ENCODE results near the gene LRP5.

LRP5 gene

GRCh38 chr11:68331338-68331947 lies 19.1 kb downstream of the LRP5 start:
- peaks cover 8% of the 10 kb centered on the region for H3K27me3 ChIP-seq
- TF ChIP-seq, protein P1, sequence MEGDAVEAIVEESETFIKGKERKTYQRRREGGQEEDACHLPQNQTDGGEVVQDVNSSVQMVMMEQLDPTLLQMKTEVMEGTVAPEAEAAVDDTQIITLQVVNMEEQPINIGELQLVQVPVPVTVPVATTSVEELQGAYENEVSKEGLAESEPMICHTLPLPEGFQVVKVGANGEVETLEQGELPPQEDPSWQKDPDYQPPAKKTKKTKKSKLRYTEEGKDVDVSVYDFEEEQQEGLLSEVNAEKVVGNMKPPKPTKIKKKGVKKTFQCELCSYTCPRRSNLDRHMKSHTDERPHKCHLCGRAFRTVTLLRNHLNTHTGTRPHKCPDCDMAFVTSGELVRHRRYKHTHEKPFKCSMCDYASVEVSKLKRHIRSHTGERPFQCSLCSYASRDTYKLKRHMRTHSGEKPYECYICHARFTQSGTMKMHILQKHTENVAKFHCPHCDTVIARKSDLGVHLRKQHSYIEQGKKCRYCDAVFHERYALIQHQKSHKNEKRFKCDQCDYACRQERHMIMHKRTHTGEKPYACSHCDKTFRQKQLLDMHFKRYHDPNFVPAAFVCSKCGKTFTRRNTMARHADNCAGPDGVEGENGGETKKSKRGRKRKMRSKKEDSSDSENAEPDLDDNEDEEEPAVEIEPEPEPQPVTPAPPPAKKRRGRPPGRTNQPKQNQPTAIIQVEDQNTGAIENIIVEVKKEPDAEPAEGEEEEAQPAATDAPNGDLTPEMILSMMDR (IDR thresholded peaks at IDR 0.05) = no peak
- H3K4me1 ChIP-seq (ENCODE audit: control insufficient read depth in 1 of 2, insufficient read depth in 1 of 2, low read depth in 1 of 2, low read length in 1 of 2) = peaks cover 33 to 37% of the 10 kb centered on the region in 2 experiments
- H3K27ac ChIP-seq = no peak overlapping the region
- no peaks in the 10 kb centered on the region for H3K9me3 ChIP-seq
- H3K36me3 ChIP-seq = no peaks in the 10 kb centered on the region
- H3K4me3 ChIP-seq (ENCODE audit: low read depth in 1 of 2, low read length in 1 of 2) = peak overlapping the region in 1 of 2 experiments; percentile 5

DNA sequence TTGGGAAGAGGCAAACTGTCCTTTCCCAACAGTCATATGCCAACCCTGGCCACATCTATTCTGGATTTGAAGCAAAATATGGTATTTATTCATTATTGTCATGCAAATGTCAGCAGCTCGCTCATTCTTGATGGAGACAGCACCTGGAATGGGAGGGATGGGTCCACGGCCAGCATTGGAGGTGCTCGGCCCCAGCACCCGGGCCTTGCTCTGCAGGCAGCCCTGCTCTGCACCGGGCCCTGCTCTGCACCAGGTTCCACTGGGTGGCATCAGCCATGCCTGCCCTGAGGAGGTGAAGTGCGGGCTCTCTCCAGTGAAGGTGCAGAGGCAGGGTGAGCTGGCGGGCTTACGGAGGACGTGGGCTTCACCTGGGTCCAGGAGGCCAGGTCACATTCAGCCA lies 19.8 kb downstream of the LRP5 start:
- Histone ChIP-seq H3K4me1 (ENCODE audit: control insufficient read depth in 1 of 2, insufficient read depth in 1 of 2, low read depth in 1 of 2, low read length in 1 of 2) (peaks cover 38 to 39% of the 10 kb centered on the region in 2 experiments), H3K9me3 (no peaks in the 10 kb centered on the region), H3K36me3 (no peaks in the 10 kb centered on the region), H3K27ac (no peak overlapping the region), H3K27me3 (peaks cover 8% of the 10 kb centered on the region), H3K4me3 (ENCODE audit: low read depth in 1 of 2, low read length in 1 of 2) (no peak overlapping the region)
- TF ChIP-seq, protein P1 (IDR thresholded peaks at IDR 0.05) = no peak

DNA sequence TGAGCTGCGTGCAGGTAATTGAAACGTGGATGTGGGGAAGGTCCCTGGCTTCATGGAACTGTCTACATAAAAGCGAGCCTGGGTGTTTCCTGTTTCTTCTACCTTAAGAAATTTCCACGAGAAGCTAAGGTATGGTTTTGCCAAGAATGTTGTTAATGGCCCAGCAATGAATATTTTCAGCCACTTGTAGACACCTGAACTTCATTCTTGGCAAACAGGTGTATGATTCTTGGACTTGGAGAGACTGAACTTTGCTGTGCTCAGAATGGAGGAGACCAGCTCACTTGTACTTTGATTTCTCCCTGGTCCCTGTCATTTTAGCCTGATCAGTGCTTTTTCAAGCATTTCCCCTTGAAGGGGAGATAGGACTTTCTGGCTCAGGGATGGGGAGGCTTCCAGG lies 20.8 kb downstream of the LRP5 start:
- H3K9me3 ChIP-seq = no peaks in the 10 kb centered on the region
- H3K27me3 ChIP-seq = peaks cover 8% of the 10 kb centered on the region
- TF ChIP-seq, protein P1 (IDR thresholded peaks at IDR 0.05) = no peak
- no peak overlapping the region for H3K4me3 ChIP-seq (ENCODE audit: low read depth in 1 of 2, low read length in 1 of 2)
- no peak overlapping the region for H3K27ac ChIP-seq
- no peaks in the 10 kb centered on the region for H3K36me3 ChIP-seq
- H3K4me1 ChIP-seq (ENCODE audit: control insufficient read depth in 1 of 2, insufficient read depth in 1 of 2, low read depth in 1 of 2, low read length in 1 of 2) = peaks cover 31 to 34% of the 10 kb centered on the region in 2 experiments

DNA sequence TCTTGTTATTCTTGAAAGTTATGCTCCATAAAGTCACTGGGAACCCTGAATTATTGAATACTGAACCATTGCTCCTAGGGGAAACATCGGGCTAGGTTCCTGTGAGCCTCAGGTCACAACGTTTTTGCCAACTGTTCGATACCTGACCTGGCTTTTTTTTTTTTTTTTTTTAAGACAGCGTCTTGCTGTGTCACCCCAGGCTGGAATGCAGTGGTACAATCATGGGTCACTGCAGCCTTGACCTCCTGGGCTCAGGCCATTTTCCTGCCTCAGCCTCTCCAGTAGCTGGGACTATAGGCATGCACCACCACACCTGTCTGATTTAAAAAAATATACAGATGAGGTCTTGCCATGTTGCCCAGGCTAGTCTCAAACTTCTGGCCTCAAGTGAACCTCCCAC lies 22.5 kb downstream of the LRP5 start:
- Histone ChIP-seq H3K4me1 (ENCODE audit: control insufficient read depth in 1 of 2, insufficient read depth in 1 of 2, low read depth in 1 of 2, low read length in 1 of 2) (peaks cover 24 to 26% of the 10 kb centered on the region in 2 experiments), H3K27ac (no peak overlapping the region), H3K4me3 (ENCODE audit: low read depth in 1 of 2, low read length in 1 of 2) (no peak overlapping the region), H3K36me3 (no peaks in the 10 kb centered on the region), H3K9me3 (no peaks in the 10 kb centered on the region), H3K27me3 (no peaks in the 10 kb centered on the region)
- TF ChIP-seq, protein P1 (IDR thresholded peaks at IDR 0.05) = no peak

DNA sequence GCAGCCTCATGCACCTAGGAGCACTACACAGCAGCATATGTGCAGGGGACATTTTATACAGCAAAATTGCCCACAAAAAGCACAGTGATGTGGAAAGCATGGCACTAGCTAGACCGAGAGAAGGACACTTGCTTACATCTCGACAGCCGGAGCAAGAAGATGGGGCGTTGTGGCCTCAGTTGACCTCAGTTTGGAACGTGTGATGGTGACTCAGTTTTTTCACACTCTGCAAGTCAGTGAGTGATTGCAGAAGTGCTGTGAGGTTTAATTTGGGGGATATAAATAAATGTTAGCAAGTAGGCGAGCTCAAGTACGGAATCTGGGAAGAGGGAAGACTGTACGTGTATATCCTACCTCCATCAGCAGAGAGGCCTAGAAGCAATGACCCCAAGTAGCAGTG lies 23.3 kb downstream of the LRP5 start:
- Histone ChIP-seq H3K36me3 (no peaks in the 10 kb centered on the region), H3K27ac (no peak overlapping the region), H3K9me3 (no peaks in the 10 kb centered on the region), H3K4me3 (ENCODE audit: low read depth in 1 of 2, low read length in 1 of 2) (no peak overlapping the region), H3K4me1 (ENCODE audit: control insufficient read depth in 1 of 2, insufficient read depth in 1 of 2, low read depth in 1 of 2, low read length in 1 of 2) (peaks cover 16 to 19% of the 10 kb centered on the region in 2 experiments), H3K27me3 (no peaks in the 10 kb centered on the region)
- TF ChIP-seq, protein P1 (IDR thresholded peaks at IDR 0.05) = no peak
